ENCODE measurements around the gene ANKRD34A. TPM values are rescaled to one million over a fixed set of nuclear protein-coding genes. Genes with fewer than 3 reads are reported as not detected.

ANKRD34A gene
- total and polyA plus RNA-seq, 2 experiments from 2014 or later = 0.16 to 0.35 TPM

GRCh38 chr1:145961425-145962156, 2.8 kb downstream of the ANKRD34A start:
- DNase-seq (ENCODE audit: low spot score) (peak; percentile 54), ATAC-seq (peak; percentile 6)
- Mint-ChIP-seq H3K36me3 (ENCODE audit: low read depth) (no peaks in the 10 kb centered on the region; the same call in 2 of the 3 replicates), H3K27ac (no peak overlapping the region), H3K4me1 (peaks cover 33% of the 10 kb centered on the region), H3K9me3 (peaks cover 2% of the 10 kb centered on the region; the same call in 2 of the 3 replicates), H3K27me3 (ENCODE audit: insufficient read depth, low read depth, poor library complexity) (peaks cover 71% of the 10 kb centered on the region), H3K4me3 (peak overlapping the region; percentile 95)
- H3K27me3 ChIP-seq (ENCODE audit: insufficient read depth) = peaks cover 68% of the 10 kb centered on the region
- H3K4me3 ChIP-seq = peak overlapping the region; percentile 90
- H3K9me2 ChIP-seq (ENCODE audit: insufficient read depth) = no peaks in the 10 kb centered on the region
- H3K27ac ChIP-seq (ENCODE audit: low read depth) = no peak overlapping the region
- H2AFZ ChIP-seq = peak overlapping the region; percentile 93
- H4K20me1 ChIP-seq (replicated peaks; ENCODE audit: insufficient read depth) = no peaks in the 10 kb centered on the region
- H3K4me1 ChIP-seq (ENCODE audit: insufficient read depth) = peaks cover 33% of the 10 kb centered on the region
- H3K79me2 ChIP-seq (replicated peaks; ENCODE audit: insufficient read depth) = no peaks in the 10 kb centered on the region
- H3K36me3 ChIP-seq (ENCODE audit: insufficient read depth) = no peaks in the 10 kb centered on the region
- peak overlapping the region; percentile 93 for H3K4me2 ChIP-seq
- peaks cover 4% of the 10 kb centered on the region; the same call in 1 of the 2 replicates for H3F3A ChIP-seq (replicated peaks; ENCODE audit: low read depth)
- TF ChIP-seq JUNB (IDR thresholded peaks at IDR 0.05; ENCODE audit: unreplicated experiment) (no peak), EZH2 (IDR thresholded peaks at IDR 0.05; ENCODE audit: low read depth, unreplicated experiment) (peak; percentile 76), EZH2phosphoT487 (IDR thresholded peaks at IDR 0.05; ENCODE audit: unreplicated experiment) (peak; percentile 55)

- no peak overlapping the region for H3K27ac Mint-ChIP-seq
- no peaks in the 10 kb centered on the region; the same call in 2 of the 3 replicates for H3K36me3 Mint-ChIP-seq (ENCODE audit: low read depth)
- H4K20me1 ChIP-seq (replicated peaks; ENCODE audit: insufficient read depth) = no peaks in the 10 kb centered on the region
- no peaks in the 10 kb centered on the region for H3K9me2 ChIP-seq (ENCODE audit: insufficient read depth)
- ATAC-seq (no peak), DNase-seq (ENCODE audit: low spot score) (peak; percentile 30)
- no peaks in the 10 kb centered on the region for H3K36me3 ChIP-seq (ENCODE audit: insufficient read depth)
- no peak overlapping the region for H3K27ac ChIP-seq (ENCODE audit: low read depth)
- peaks cover 72% of the 10 kb centered on the region for H3K27me3 Mint-ChIP-seq (ENCODE audit: insufficient read depth, low read depth, poor library complexity)
- H3K79me2 ChIP-seq (replicated peaks; ENCODE audit: insufficient read depth) = no peaks in the 10 kb centered on the region
- peaks cover 74% of the 10 kb centered on the region for H3K27me3 ChIP-seq (ENCODE audit: insufficient read depth)
- H3K4me1 ChIP-seq (ENCODE audit: insufficient read depth) = peaks cover 33% of the 10 kb centered on the region
- H3K4me2 ChIP-seq = peak overlapping the region; percentile 93
- peaks cover 2% of the 10 kb centered on the region; the same call in 2 of the 3 replicates for H3K9me3 Mint-ChIP-seq
- H2AFZ ChIP-seq = peak overlapping the region; percentile 93
- H3K4me3 Mint-ChIP-seq = peak overlapping the region; percentile 95
- H3K4me1 Mint-ChIP-seq = peaks cover 33% of the 10 kb centered on the region
- H3K4me3 ChIP-seq = peak overlapping the region; percentile 90
- peaks cover 4% of the 10 kb centered on the region; the same call in 1 of the 2 replicates for H3F3A ChIP-seq (replicated peaks; ENCODE audit: low read depth)
- TF ChIP-seq ZNF462 (CRISPR knock-in tag; IDR thresholded peaks at IDR 0.05) (no peak), CREB1 (CRISPR knock-in tag; IDR thresholded peaks at IDR 0.05; ENCODE audit: low read depth) (no peak), JUNB (IDR thresholded peaks at IDR 0.05; ENCODE audit: unreplicated experiment) (no peak), REST (IDR thresholded peaks at IDR 0.05; ENCODE audit: unreplicated experiment) (no peak), STAT1 (IDR thresholded peaks at IDR 0.05; ENCODE audit: unreplicated experiment) (no peak), POLR2AphosphoS5 (IDR thresholded peaks at IDR 0.05; ENCODE audit: low read depth) (no peak), CTCF (conservative IDR thresholded peaks at IDR 0.05; ENCODE audit: low read depth in 2 of 2) (no peak)
Measured at GRCh38 chr1:145961109-145961424, 3.3 kb downstream of the ANKRD34A start.
